GM18951 (cell line): ENCODE results near the gene ADAD1.

ENCODE experiments used
- POLR2A ChIP-seq: IDR thresholded peaks from 4 replicates; pipeline ENCODE4 v1.6.1; 2011; ENCODE audit warnings: mild to moderate bottlenecking; ENCODE audit not compliant: insufficient read length, insufficient read depth; ENCODE audit errors: extremely low read depth
- in situ Hi-C: fragments of 300-500 bp; cut with MboI; formaldehyde crosslinking; loops from one replicate; pipeline ENCODE4 v1.12.0; 2022; ENCODE audit warnings: low sequenced_read_pairs, mixed read lengths, inconsistent platforms; ENCODE audit not compliant: unreplicated experiment

Gene ADAD1

GRCh38 chr4:122403861-122404260, 25.1 kb downstream of the ADAD1 start:
- TF ChIP-seq POLR2A = no peak
- in situ Hi-C loops = no loop called here

GRCh38 chr4:122412547-122412946, 33.7 kb downstream of the ADAD1 start:
- in situ Hi-C loops = no loop called here
- TF ChIP-seq POLR2A = no peak

GRCh38 chr4:122423246-122423645, 44.4 kb downstream of the ADAD1 start:
- no peak for TF ChIP-seq POLR2A
- in situ Hi-C loops = no loop called here

- in situ Hi-C loops = no loop called here
- TF ChIP-seq POLR2A = no peak
These were observed 52.5 kb downstream of the ADAD1 start for GRCh38 chr4:122431351-122431750.

GRCh38 chr4:122434285-122434684, 55.5 kb downstream of the ADAD1 start:
- in situ Hi-C loops = no loop called here
- no peak for TF ChIP-seq POLR2A

- TF ChIP-seq POLR2A = no peak
- in situ Hi-C loops = no loop called here
These were observed 72.0 kb downstream of the ADAD1 start for GRCh38 chr4:122450847-122451246.

GRCh38 chr4:122453384-122453995, 74.7 kb downstream of the ADAD1 start:
- in situ Hi-C loops = no loop called here
- TF ChIP-seq POLR2A = no peak

- in situ Hi-C loops = no loop called here
- TF ChIP-seq POLR2A = no peak
These were observed 77.7 kb downstream of the ADAD1 start, which contains the start of gene IL2 for GRCh38 chr4:122456231-122457116. IL2 (minus strand) TSS chr4:122456725; CDS start chr4:122456440, 285 bp downstream.

- in situ Hi-C loops = no loop called here
- no peak for TF ChIP-seq POLR2A
These were observed 79.8 kb downstream of the ADAD1 start for GRCh38 chr4:122458625-122459024.

- no peak for TF ChIP-seq POLR2A
- in situ Hi-C loops = no loop called here
These were observed 90.6 kb downstream of the ADAD1 start for GRCh38 chr4:122469457-122469856.

GRCh38 chr4:122475233-122475632, 96.4 kb downstream of the ADAD1 start:
- in situ Hi-C loops = no loop called here
- TF ChIP-seq POLR2A = no peak

GRCh38 chr4:122476126-122476525, 97.3 kb downstream of the ADAD1 start:
- in situ Hi-C loops = no loop called here
- TF ChIP-seq POLR2A = no peak

GRCh38 chr4:122476745-122477144, 97.9 kb downstream of the ADAD1 start:
- in situ Hi-C loops = no loop called here

More at GRCh38 chr4:122476745-122477144, 97.9 kb downstream of the ADAD1 start:
- TF ChIP-seq POLR2A = no peak
